NCI-H82 treated with DMSO at 0.1 percent for 48 hours (cell line): Measurements from ENCODE around the gene SRMS.

Experiments
- DNase-seq: peaks from one replicate; lab custom pipeline; 2025; ENCODE audit not compliant: unreplicated experiment; lab: John Stamatoyannopoulos, UW

The SRMS gene

GRCh38 chr20:63492518-63492917 is 55.0 kb downstream of the SRMS start:
- no peak for DNase-seq

- no peak for DNase-seq
These were observed 55.8 kb downstream of the SRMS start for GRCh38 chr20:63491635-63492230.

DNA sequence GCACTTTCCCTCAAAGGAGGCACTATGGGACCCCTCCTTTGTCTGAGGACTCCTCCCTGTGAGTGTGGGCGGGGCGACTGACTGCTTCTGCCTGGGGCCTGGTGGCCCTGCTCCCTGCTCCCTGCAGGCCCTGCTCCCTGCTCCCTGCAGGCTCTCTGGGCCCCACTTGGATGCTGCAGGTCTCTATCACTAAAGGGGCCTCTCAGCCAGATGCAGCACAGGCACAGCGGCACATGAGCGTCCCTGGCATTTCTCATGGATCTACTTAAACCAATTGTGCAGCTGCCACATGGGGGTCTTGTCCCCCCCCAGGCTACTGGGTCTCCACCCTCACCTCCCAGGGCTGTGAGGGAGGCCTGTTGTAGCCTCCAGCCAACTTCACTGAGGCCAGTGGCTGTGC is 56.5 kb downstream of the SRMS start:
- no peak for DNase-seq
